ENCODE measurements around the gene TMIGD1. TPM values are rescaled to one million over a fixed set of nuclear protein-coding genes. Genes with fewer than 3 reads are reported as not detected.
"Not testable (repeated sequence)": the region's sequence is repeated elsewhere in the genome, so short reads cannot be mapped to it uniquely, and the experiment has no call there.

Gene TMIGD1
- total and polyA plus RNA-seq, 2 experiments from 2014 or later: 2.5 to 3.2 TPM

- Histone ChIP-seq H3K4me1 (ENCODE audit: insufficient read depth) (peaks cover 27% of the 10 kb centered on the region), H3K9me3 (ENCODE audit: low read depth) (no peaks in the 10 kb centered on the region), H4K20me1 (ENCODE audit: insufficient read depth, poor library complexity, severe bottlenecking) (no peaks in the 10 kb centered on the region), H3K4me3 (no peak overlapping the region), H3K27ac (peak overlapping the region; percentile 87), H2AFZ (peak overlapping the region; percentile 58), H3K36me3 (replicated peaks; ENCODE audit: insufficient read depth, low read depth) (no peaks in the 10 kb centered on the region), H3K79me2 (no peaks in the 10 kb centered on the region), H3K9me2 (replicated peaks; ENCODE audit: insufficient read depth) (no peaks in the 10 kb centered on the region), H3K4me2 (peak overlapping the region; percentile 68), H3K27me3 (no peaks in the 10 kb centered on the region)
- no peak for TF ChIP-seq EZH2 (IDR thresholded peaks at IDR 0.05; ENCODE audit: borderline replicate concordance)
- TF ChIP-seq EZH2phosphoT487 (IDR thresholded peaks at IDR 0.05; ENCODE audit: low read depth, severe bottlenecking, unreplicated experiment): no peak
- TF ChIP-seq CTCF (IDR thresholded peaks at IDR 0.05; ENCODE audit: poor library complexity): no peak
- DNase-seq (ENCODE audit: low spot score): no peak
- WGBS (ENCODE audit: low lambda C conversion rate, missing lambda C conversion rate): 94% methylated on average over 4 of the region's 4 CpGs
Measured at GRCh38 chr17:30343796-30344195, 9.9 kb upstream of the TMIGD1 start.

GRCh38 chr17:30343244-30343643 lies 9.4 kb upstream of the TMIGD1 start:
- not testable (repeated sequence) for H3K36me3 ChIP-seq (replicated peaks; ENCODE audit: insufficient read depth, low read depth); H2AFZ ChIP-seq; H3K4me2 ChIP-seq; H3K9me2 ChIP-seq (replicated peaks; ENCODE audit: insufficient read depth); H3K27me3 ChIP-seq; H3K4me3 ChIP-seq; H4K20me1 ChIP-seq (ENCODE audit: insufficient read depth, poor library complexity, severe bottlenecking); DNase-seq (ENCODE audit: low spot score); H3K9me3 ChIP-seq (ENCODE audit: low read depth); H3K79me2 ChIP-seq
- Histone ChIP-seq H3K4me1 (ENCODE audit: insufficient read depth) (peaks cover 27% of the 10 kb centered on the region), H3K27ac (peak overlapping the region; percentile 87)
- 87% methylated on average over 3 of the region's 3 CpGs for WGBS (ENCODE audit: low lambda C conversion rate, missing lambda C conversion rate)

DNA sequence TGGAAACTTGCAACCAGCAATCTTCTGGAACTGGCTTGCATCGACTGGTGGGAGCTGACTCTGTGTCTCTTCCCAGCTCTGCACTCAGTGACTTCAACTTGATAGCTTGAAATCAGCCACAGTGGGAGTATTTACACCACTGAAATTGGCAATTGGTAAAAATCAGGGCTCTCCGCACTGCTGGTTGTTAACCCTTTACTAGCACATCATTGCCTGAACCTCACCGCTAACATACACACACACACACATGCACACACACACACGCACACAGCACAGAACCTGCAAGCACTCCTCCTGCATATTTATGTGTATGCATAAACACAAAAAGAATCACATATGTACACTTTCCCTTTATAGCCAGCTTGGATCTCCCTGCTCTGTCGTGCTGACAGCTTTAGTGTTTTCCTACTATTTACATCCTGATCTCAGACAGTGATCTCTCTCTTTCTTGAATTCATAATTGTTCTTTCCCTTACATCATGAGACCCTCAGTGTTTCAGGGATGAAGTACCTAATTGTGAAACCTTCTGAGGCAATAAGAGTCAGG lies 7.9 kb upstream of the TMIGD1 start:
- H3K4me1 ChIP-seq (ENCODE audit: insufficient read depth): peaks cover 35% of the 10 kb centered on the region
- 88% methylated on average over 5 of the region's 5 CpGs for WGBS (ENCODE audit: low lambda C conversion rate, missing lambda C conversion rate)

DNA sequence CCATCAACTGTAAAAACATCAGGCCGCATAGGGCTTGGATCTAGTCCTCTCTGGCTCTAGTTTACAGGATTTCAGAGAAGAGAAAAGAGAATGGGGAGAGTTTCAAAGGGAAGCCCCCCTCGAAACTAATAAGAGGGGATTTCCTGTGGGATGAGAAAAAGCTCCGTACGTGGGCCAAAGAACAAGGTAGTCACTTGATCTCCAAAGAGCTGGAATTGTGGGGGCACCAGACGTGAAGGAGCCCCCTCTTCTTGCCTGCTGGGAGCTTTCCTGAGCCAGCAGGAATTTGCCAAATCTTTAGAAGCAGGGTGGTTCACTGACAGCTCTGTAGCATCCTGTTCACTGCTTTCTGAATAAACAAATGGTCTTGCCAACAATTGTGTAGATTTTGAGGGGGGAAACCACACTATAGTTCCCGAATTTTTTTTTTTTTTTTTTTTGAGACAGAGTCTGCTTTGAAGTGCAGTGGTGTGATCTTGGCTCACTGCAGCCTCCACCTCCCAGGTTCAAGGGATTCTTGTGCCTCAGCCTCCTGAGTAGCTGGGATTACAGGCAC lies 7.0 kb upstream of the TMIGD1 start:
- 50% methylated on average over 6 of the region's 6 CpGs for WGBS (ENCODE audit: low lambda C conversion rate, missing lambda C conversion rate)
- no peak for DNase-seq (ENCODE audit: low spot score)
- H3K9me2 ChIP-seq (replicated peaks; ENCODE audit: insufficient read depth): no peaks in the 10 kb centered on the region
- no peaks in the 10 kb centered on the region for H3K27me3 ChIP-seq
- H4K20me1 ChIP-seq (ENCODE audit: insufficient read depth, poor library complexity, severe bottlenecking): no peaks in the 10 kb centered on the region
- no peaks in the 10 kb centered on the region for H3K9me3 ChIP-seq (ENCODE audit: low read depth)
- no peaks in the 10 kb centered on the region for H3K36me3 ChIP-seq (replicated peaks; ENCODE audit: insufficient read depth, low read depth)
- no peaks in the 10 kb centered on the region for H3K79me2 ChIP-seq
- peak overlapping the region; percentile 43 for H2AFZ ChIP-seq
- H3K4me3 ChIP-seq: no peak overlapping the region
- TF ChIP-seq EZH2phosphoT487 (IDR thresholded peaks at IDR 0.05; ENCODE audit: low read depth, severe bottlenecking, unreplicated experiment) (no peak), EZH2 (IDR thresholded peaks at IDR 0.05; ENCODE audit: borderline replicate concordance) (no peak), CTCF (IDR thresholded peaks at IDR 0.05; ENCODE audit: poor library complexity) (no peak)
- H3K4me1 ChIP-seq (ENCODE audit: insufficient read depth): peaks cover 33% of the 10 kb centered on the region
- H3K27ac ChIP-seq: peak overlapping the region; percentile 56
- no peak overlapping the region for H3K4me2 ChIP-seq

More for the DNA sequence above, 7.9 kb upstream of the TMIGD1 start:
- no peak for DNase-seq (ENCODE audit: low spot score)
- H3K9me3 ChIP-seq (ENCODE audit: low read depth): no peaks in the 10 kb centered on the region
- no peaks in the 10 kb centered on the region for H3K79me2 ChIP-seq
- no peak overlapping the region for H3K27ac ChIP-seq
- TF ChIP-seq EZH2 (IDR thresholded peaks at IDR 0.05; ENCODE audit: borderline replicate concordance) (no peak), CTCF (IDR thresholded peaks at IDR 0.05; ENCODE audit: poor library complexity) (no peak)
- H3K36me3 ChIP-seq (replicated peaks; ENCODE audit: insufficient read depth, low read depth): no peaks in the 10 kb centered on the region
- no peak overlapping the region for H2AFZ ChIP-seq
- no peaks in the 10 kb centered on the region for H3K27me3 ChIP-seq
- H3K9me2 ChIP-seq (replicated peaks; ENCODE audit: insufficient read depth): no peaks in the 10 kb centered on the region
- no peaks in the 10 kb centered on the region for H4K20me1 ChIP-seq (ENCODE audit: insufficient read depth, poor library complexity, severe bottlenecking)
- no peak overlapping the region for H3K4me2 ChIP-seq
- no peak overlapping the region for H3K4me3 ChIP-seq

Data from hepatocyte (in vitro differentiated cells).